HEK293 (cell line): ENCODE results near the gene USP35.

Source experiments
- EGR2 ChIP-seq: fragments of 450-650 bp; formaldehyde crosslinking; IDR thresholded peaks from 2 replicates; pipeline ENCODE4 v1.5.1; 2016; ENCODE audit warnings: low read depth, missing biosample characterization, missing genetic modification characterization
- GLIS1 ChIP-seq: fragments of 450-650 bp; formaldehyde crosslinking; IDR thresholded peaks from 2 replicates; pipeline ENCODE4 v1.5.1; 2016; ENCODE audit warnings: missing biosample characterization, missing genetic modification characterization
- KLF16 ChIP-seq: fragments of 450-650 bp; formaldehyde crosslinking; IDR thresholded peaks from 2 replicates; pipeline ENCODE4 v1.5.1; 2017; ENCODE audit warnings: missing biosample characterization, missing genetic modification characterization
- KLF8 ChIP-seq: fragments of 450-650 bp; formaldehyde crosslinking; IDR thresholded peaks from 2 replicates; pipeline ENCODE4 v1.5.1; 2016; ENCODE audit warnings: missing biosample characterization, missing genetic modification characterization
- PRDM4 ChIP-seq: fragments of 450-650 bp; formaldehyde crosslinking; IDR thresholded peaks from 2 replicates; pipeline ENCODE4 v1.5.1; 2017; ENCODE audit warnings: missing biosample characterization, missing genetic modification characterization
- SP2 ChIP-seq: fragments of 450-650 bp; formaldehyde crosslinking; IDR thresholded peaks from 2 replicates; pipeline ENCODE4 v1.5.1; 2016; ENCODE audit warnings: missing biosample characterization, missing genetic modification characterization
- SP7 ChIP-seq: fragments of 450-650 bp; formaldehyde crosslinking; IDR thresholded peaks from 2 replicates; pipeline ENCODE4 v1.5.1; 2016; ENCODE audit warnings: missing biosample characterization, missing genetic modification characterization
- ZFP37 ChIP-seq: fragments of 450-650 bp; formaldehyde crosslinking; IDR thresholded peaks from 2 replicates; pipeline ENCODE4 v1.5.1; 2016; ENCODE audit warnings: missing biosample characterization, missing genetic modification characterization
- ZFP41 ChIP-seq: fragments of 450-650 bp; formaldehyde crosslinking; IDR thresholded peaks from 2 replicates; pipeline ENCODE4 v1.5.1; 2016; ENCODE audit warnings: missing biosample characterization, missing genetic modification characterization, borderline replicate concordance
- ZNF202 ChIP-seq: fragments of 450-650 bp; formaldehyde crosslinking; IDR thresholded peaks from 2 replicates; pipeline ENCODE4 v1.5.1; 2016; ENCODE audit warnings: missing biosample characterization, missing genetic modification characterization, borderline replicate concordance
- ZNF214 ChIP-seq: fragments of 450-650 bp; formaldehyde crosslinking; IDR thresholded peaks from 2 replicates; pipeline ENCODE4 v1.5.1; 2017; ENCODE audit warnings: missing biosample characterization, mild to moderate bottlenecking, missing genetic modification characterization, borderline replicate concordance
- ZNF292 ChIP-seq: fragments of 450-650 bp; formaldehyde crosslinking; IDR thresholded peaks from 2 replicates; pipeline ENCODE4 v1.5.1; 2016; ENCODE audit warnings: low read depth, missing biosample characterization, missing genetic modification characterization, borderline replicate concordance
- ZNF416 ChIP-seq: fragments of 450-650 bp; formaldehyde crosslinking; IDR thresholded peaks from 2 replicates; pipeline ENCODE4 v1.5.1; 2016; ENCODE audit warnings: missing biosample characterization, missing genetic modification characterization
- ZNF423 ChIP-seq: fragments of 450-650 bp; formaldehyde crosslinking; IDR thresholded peaks from 2 replicates; pipeline ENCODE4 v1.5.1; 2016; ENCODE audit warnings: missing biosample characterization, missing genetic modification characterization
- ZNF513 ChIP-seq: fragments of 450-650 bp; IDR thresholded peaks from 2 replicates; pipeline ENCODE4 v1.5.1; 2018; ENCODE audit warnings: missing biosample characterization, missing genetic modification characterization
- ZNF530 ChIP-seq: fragments of 450-650 bp; formaldehyde crosslinking; IDR thresholded peaks from 2 replicates; pipeline ENCODE4 v1.5.1; 2016; ENCODE audit warnings: low read depth, missing biosample characterization, missing genetic modification characterization
- ZNF558 ChIP-seq: fragments of 450-650 bp; formaldehyde crosslinking; IDR thresholded peaks from 2 replicates; pipeline ENCODE4 v1.5.1; 2016; ENCODE audit warnings: missing biosample characterization, missing genetic modification characterization
- ZNF580 ChIP-seq: fragments of 450-650 bp; formaldehyde crosslinking; IDR thresholded peaks from 2 replicates; pipeline ENCODE4 v1.5.1; 2016; ENCODE audit warnings: missing biosample characterization, missing genetic modification characterization
- ZNF610 ChIP-seq: fragments of 450-650 bp; formaldehyde crosslinking; IDR thresholded peaks from 2 replicates; pipeline ENCODE4 v1.5.1; 2016; ENCODE audit warnings: missing biosample characterization, missing genetic modification characterization, borderline replicate concordance
- ZNF843 ChIP-seq: fragments of 450-650 bp; formaldehyde crosslinking; IDR thresholded peaks from 2 replicates; pipeline ENCODE4 v1.5.1; 2016; ENCODE audit warnings: missing biosample characterization, missing genetic modification characterization
- ZSCAN18 ChIP-seq: fragments of 450-650 bp; formaldehyde crosslinking; IDR thresholded peaks from 2 replicates; pipeline ENCODE4 v1.5.1; 2016; ENCODE audit warnings: missing biosample characterization, missing genetic modification characterization
- TF ChIP-seq, protein P1 (sequence below): fragments of 450-650 bp; formaldehyde crosslinking; IDR thresholded peaks from 2 replicates; pipeline ENCODE4 v1.5.1; 2016; ENCODE audit warnings: missing biosample characterization, missing genetic modification characterization
- TF ChIP-seq, protein P2 (sequence below): fragments of 450-650 bp; formaldehyde crosslinking; IDR thresholded peaks from 2 replicates; pipeline ENCODE4 v1.5.1; 2016; ENCODE audit warnings: missing biosample characterization, missing genetic modification characterization
- TF ChIP-seq, protein P3 (sequence below): fragments of 450-650 bp; formaldehyde crosslinking; IDR thresholded peaks from 2 replicates; pipeline ENCODE4 v1.5.1; 2016; ENCODE audit warnings: missing biosample characterization, missing genetic modification characterization
- TF ChIP-seq, protein P4 (sequence below): fragments of 450-650 bp; formaldehyde crosslinking; IDR thresholded peaks from 2 replicates; pipeline ENCODE4; 2016; ENCODE audit warnings: missing biosample characterization, missing genetic modification characterization

Gene USP35

GRCh38 chr11:78188286-78189173, at the start of gene USP35, which contains the start of gene KCTD21 (continued):
- TF ChIP-seq, protein P1, sequence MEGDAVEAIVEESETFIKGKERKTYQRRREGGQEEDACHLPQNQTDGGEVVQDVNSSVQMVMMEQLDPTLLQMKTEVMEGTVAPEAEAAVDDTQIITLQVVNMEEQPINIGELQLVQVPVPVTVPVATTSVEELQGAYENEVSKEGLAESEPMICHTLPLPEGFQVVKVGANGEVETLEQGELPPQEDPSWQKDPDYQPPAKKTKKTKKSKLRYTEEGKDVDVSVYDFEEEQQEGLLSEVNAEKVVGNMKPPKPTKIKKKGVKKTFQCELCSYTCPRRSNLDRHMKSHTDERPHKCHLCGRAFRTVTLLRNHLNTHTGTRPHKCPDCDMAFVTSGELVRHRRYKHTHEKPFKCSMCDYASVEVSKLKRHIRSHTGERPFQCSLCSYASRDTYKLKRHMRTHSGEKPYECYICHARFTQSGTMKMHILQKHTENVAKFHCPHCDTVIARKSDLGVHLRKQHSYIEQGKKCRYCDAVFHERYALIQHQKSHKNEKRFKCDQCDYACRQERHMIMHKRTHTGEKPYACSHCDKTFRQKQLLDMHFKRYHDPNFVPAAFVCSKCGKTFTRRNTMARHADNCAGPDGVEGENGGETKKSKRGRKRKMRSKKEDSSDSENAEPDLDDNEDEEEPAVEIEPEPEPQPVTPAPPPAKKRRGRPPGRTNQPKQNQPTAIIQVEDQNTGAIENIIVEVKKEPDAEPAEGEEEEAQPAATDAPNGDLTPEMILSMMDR (tag by site-specific recombination), result no peak
- TF ChIP-seq, protein P2, sequence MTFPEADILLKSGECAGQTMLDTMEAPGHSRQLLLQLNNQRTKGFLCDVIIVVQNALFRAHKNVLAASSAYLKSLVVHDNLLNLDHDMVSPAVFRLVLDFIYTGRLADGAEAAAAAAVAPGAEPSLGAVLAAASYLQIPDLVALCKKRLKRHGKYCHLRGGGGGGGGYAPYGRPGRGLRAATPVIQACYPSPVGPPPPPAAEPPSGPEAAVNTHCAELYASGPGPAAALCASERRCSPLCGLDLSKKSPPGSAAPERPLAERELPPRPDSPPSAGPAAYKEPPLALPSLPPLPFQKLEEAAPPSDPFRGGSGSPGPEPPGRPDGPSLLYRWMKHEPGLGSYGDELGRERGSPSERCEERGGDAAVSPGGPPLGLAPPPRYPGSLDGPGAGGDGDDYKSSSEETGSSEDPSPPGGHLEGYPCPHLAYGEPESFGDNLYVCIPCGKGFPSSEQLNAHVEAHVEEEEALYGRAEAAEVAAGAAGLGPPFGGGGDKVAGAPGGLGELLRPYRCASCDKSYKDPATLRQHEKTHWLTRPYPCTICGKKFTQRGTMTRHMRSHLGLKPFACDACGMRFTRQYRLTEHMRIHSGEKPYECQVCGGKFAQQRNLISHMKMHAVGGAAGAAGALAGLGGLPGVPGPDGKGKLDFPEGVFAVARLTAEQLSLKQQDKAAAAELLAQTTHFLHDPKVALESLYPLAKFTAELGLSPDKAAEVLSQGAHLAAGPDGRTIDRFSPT (tag by site-specific recombination), result peak; percentile 87
- TF ChIP-seq ZNF292 (no peak), KLF8 (tag by site-specific recombination) (peak; percentile 99), KLF16 (tag by site-specific recombination) (peak; percentile 84), ZFP37 (tag by site-specific recombination) (0 out of 2 replicates have a peak, but pooled peaks have one; percentile 79), ZNF423 (tag by site-specific recombination) (no peak; the same call in 1 of the 2 replicates), ZNF214 (tag by site-specific recombination) (no peak), SP7 (tag by site-specific recombination) (peak; percentile 81), ZNF610 (peak; percentile 84), ZNF843 (tag by site-specific recombination) (peak; percentile 76), ZFP41 (tag by site-specific recombination) (no peak), ZNF416 (tag by site-specific recombination) (no peak), PRDM4 (tag by site-specific recombination) (peak; percentile 73; the same call in 1 of the 2 replicates), ZNF530 (tag by site-specific recombination) (no peak), ZNF580 (tag by site-specific recombination) (peak; percentile 97), SP2 (tag by site-specific recombination) (peak; percentile 81), ZNF202 (tag by site-specific recombination) (no peak), GLIS1 (tag by site-specific recombination) (peak; percentile 70), ZNF513 (tag by site-specific recombination) (no peak), ZNF558 (tag by site-specific recombination) (no peak), EGR2 (peak; percentile 76), ZSCAN18 (tag by site-specific recombination) (no peak)
- TF ChIP-seq, protein P3, sequence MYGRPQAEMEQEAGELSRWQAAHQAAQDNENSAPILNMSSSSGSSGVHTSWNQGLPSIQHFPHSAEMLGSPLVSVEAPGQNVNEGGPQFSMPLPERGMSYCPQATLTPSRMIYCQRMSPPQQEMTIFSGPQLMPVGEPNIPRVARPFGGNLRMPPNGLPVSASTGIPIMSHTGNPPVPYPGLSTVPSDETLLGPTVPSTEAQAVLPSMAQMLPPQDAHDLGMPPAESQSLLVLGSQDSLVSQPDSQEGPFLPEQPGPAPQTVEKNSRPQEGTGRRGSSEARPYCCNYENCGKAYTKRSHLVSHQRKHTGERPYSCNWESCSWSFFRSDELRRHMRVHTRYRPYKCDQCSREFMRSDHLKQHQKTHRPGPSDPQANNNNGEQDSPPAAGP (tag by site-specific recombination), result peak; percentile 97
- TF ChIP-seq, protein P4, sequence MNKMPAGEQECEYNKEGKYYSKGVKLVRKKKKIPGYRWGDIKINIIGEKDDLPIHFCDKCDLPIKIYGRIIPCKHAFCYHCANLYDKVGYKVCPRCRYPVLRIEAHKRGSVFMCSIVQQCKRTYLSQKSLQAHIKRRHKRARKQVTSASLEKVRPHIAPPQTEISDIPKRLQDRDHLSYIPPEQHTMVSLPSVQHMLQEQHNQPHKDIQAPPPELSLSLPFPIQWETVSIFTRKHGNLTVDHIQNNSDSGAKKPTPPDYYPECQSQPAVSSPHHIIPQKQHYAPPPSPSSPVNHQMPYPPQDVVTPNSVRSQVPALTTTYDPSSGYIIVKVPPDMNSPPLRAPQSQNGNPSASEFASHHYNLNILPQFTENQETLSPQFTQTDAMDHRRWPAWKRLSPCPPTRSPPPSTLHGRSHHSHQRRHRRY (tag by site-specific recombination), result no peak
